GM11168 (cell line): Measurements from ENCODE around the gene GALNT7.
"Not testable (repeated sequence)": the region's sequence is repeated elsewhere in the genome, so short reads cannot be mapped to it uniquely, and the experiment has no call there.

Experiments
- in situ Hi-C: fragments of 300-500 bp; cut with MboI; formaldehyde crosslinking; loops from one replicate; pipeline ENCODE4 v1.12.0; 2022; ENCODE audit warnings: low sequenced_read_pairs; ENCODE audit not compliant: unreplicated experiment

Gene GALNT7, protein sequence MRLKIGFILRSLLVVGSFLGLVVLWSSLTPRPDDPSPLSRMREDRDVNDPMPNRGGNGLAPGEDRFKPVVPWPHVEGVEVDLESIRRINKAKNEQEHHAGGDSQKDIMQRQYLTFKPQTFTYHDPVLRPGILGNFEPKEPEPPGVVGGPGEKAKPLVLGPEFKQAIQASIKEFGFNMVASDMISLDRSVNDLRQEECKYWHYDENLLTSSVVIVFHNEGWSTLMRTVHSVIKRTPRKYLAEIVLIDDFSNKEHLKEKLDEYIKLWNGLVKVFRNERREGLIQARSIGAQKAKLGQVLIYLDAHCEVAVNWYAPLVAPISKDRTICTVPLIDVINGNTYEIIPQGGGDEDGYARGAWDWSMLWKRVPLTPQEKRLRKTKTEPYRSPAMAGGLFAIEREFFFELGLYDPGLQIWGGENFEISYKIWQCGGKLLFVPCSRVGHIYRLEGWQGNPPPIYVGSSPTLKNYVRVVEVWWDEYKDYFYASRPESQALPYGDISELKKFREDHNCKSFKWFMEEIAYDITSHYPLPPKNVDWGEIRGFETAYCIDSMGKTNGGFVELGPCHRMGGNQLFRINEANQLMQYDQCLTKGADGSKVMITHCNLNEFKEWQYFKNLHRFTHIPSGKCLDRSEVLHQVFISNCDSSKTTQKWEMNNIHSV

DNA sequence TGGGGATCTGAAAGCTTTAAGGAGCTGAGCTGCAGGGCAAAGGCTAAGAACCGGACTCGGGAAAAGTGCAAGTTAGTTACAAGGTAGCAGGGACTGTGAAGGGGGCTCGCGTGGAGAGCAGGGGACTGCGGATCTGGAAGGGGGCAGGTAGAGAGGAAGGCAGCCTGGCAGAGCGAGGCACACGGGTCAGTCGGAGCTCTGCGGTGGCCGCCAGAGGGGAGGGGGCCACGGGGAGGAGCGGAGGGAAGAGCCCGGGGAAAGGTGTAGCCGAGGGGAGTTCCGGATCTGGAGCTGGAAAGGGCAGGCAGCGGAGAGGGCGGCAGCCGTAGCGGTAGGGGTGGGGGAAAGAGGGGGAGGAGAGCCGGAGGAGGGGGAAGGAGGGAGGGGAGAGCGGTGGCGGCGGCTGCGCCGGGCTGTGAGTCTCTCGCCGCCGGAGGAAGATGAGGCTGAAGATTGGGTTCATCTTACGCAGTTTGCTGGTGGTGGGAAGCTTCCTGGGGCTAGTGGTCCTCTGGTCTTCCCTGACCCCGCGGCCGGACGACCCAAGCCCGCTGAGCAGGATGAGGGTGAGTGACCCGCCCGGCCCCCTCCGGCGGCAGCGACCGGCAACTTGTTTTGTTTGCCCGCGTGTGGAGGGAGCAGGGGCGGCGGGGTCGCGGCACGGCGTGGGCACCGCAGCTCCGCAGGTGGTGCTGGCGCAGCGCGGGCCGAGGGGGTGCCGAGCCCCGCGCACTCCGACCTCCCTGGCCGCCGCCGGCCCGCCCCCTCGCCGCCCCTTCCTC is at the start of gene GALNT7:
Gene GALNT7, plus strand, starts transcription at position 416 of the 782 bp plus-strand sequence. Its CDS starts 25 bp downstream, at position 441.
- in situ Hi-C loops, result no loop called here

DNA sequence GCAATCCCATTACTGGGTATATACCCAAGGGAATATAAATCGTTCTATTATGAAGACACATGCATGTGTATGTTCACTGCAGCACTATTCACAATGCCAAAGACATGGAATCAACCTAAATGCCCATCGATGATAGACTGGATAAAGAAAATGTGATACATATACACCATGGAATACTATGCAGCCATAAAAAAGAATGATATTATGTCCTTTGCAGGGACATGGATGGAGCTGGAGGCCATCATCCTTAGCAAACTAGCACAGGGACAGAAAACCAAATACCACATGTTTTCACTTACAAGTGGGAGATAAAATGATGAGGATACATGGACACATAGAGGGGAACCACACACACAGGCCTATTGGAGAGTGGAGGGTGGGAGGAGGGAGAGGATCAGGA is 49.8 kb upstream of the GALNT7 start:
- in situ Hi-C loops, result not testable (repeated sequence)

DNA sequence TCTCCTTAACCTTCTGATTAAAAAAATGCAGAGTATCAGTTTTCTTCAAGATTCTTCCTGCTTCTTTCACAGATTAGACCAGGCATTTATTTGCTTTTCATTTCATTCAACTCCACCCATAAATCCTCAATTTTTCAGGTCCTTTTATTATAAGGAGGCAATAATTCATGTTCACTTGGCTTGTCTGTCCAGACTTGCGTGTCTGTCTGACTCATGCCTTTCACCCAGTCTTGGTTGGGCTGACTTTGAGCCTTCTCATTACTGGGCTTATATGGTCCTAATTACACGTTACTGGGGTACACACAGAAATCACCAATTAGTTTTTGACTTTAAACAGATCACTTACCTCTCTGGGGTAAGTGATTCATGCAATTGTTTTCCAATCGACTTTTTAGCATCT is 48.8 kb upstream of the GALNT7 start:
- in situ Hi-C loops, result no loop called here

DNA sequence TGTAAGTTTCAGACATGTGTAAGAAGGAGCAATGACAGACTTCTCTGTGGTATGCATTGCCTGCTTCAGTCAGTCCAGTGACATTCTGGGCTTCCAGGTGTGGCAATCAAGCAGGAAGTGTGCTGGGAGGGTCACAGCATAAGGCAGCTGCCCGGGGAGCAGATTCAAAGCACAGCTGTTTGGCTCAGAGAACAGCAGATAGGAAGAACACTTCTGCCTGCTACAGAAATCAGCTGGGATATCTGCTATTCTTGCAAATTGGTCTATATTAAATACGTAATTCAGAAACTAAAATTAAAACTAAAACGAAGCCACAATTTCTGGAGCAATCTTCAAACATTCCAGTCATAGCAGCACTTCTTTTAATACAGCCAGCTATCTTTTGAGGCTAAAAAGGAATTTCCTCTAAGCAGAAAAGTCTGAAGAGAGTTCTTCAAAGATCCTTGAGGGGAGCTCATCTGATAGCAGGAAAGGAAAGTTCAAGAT is 47.5 kb upstream of the GALNT7 start:
- in situ Hi-C loops, result no loop called here

DNA sequence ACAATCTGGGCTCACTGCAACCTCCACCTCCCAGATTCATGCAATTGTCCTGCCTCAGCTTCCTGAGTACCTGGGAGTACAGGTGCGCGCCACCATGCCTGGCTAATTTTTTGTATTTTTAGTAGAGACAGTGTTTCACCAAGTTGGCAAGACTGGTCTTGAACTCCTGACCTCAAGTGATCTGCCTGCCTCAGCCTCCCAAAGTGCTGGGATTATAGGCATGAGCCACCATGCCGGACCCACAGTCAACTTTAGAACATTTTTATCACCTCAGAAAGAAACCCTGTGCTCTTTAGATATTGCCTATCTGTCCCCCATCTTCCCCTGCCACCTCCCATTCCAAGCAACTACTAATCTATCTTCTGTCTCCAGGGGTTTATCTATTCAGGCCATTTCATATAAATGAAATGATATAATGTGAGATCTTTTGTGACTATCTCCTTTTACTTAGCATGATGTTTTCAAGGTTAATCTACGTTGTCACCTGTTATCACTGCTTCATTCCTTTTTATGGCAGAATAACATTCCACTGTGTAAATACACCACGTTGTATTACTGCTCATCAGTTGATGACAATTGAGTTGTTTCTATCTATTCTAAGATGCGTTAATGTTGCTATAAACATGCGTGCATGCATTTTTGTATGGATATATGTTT is 44.3 kb upstream of the GALNT7 start:
- in situ Hi-C loops, result no loop called here

DNA sequence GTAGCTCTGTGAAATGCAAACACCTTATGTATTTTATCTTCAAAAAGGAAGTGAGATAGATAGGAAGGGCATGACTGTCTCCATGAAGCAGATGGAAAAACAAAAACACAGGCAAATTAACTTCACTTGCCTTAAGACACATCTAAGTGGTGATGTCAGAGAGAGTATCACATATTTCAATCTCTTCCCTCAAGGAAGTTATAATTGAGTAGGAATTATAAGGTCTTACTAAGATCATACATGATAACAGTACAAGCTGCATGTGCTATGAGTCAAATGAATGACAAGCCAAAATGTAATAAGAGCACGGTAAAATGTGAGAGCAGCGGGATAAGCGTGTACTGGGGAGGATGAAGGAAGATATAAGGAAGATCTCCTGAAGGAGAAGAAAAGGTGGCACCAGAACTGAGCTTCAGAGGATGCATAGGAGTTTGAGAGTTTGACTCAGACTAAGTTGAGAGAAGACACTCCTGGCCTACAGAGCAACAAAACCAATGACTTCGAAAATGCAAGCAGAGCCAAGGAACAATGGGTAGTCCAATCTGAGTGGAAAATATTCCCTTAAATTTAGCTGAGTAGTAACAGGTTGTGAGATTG is 43.3 kb upstream of the GALNT7 start:
- in situ Hi-C loops, result no loop called here

DNA sequence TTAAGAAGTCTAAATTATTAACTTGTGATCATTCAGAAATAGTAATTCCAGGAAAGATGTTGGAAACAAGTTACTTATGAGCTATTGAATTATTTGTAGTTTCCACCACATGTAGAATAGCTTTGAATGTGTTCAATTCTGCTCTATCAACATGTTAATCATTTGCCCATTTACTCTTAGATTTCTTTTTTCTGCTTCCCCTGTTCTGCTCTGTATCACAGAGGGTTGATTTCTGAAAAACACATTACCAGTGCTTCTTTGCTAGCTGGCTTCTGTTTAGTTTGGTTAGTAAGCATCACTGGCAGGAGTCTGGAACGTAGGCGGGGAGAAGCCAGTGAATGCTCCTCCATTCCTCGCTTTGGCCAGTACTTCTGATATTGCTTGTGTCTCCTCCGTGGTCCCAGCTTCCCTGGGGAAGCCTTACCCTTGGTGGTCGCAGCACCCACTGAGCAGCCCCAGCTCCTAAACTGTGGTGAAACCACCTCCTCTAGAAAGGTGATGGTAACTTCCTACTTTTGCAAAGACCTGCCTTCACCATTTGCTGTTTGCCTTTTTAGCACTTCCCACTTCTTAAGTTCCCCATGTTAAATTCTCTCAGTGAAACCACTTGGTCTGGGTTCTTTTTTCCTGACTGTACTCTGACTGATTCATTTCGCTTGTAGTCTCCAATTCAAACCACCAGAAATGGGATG is 40.3 kb upstream of the GALNT7 start:
- in situ Hi-C loops, result no loop called here

DNA sequence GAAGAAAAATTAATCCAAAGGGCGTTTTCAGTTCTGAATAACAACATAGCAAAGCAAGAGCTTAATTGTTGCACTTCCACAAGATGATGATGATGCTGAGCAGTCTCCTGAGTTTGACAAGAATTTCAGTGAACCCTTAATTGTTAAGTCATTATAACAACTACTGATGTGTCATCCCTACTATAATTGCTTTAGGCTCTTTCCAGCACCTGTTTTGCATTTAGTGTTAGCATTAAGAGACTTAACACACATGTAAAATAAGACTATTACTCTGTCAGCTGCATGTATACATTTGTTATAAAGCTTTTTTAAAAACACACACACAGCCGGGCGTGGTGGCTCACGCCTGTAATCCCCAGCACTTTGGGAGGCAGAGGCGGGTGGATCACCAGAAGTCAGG is 37.9 kb upstream of the GALNT7 start:
- in situ Hi-C loops, result no loop called here

DNA sequence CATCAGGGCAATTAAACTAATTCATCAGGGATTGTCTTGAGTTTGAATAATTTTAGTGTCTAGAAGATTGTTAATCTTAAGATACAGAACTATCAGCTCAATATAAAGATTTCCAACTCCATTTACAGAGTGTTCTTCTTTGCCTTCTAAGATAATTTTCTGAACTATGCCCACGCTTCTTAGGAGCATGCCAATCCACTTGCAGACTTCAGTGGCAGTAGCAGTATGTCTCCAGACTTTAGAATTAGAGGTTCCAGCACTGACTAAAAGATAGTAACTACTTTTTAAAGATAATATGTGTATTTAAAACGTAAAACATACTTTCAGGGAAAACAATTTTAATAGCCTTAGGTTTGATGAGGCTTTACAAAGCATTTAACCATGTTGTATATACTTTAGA is 34.2 kb upstream of the GALNT7 start:
- in situ Hi-C loops, result no loop called here

DNA sequence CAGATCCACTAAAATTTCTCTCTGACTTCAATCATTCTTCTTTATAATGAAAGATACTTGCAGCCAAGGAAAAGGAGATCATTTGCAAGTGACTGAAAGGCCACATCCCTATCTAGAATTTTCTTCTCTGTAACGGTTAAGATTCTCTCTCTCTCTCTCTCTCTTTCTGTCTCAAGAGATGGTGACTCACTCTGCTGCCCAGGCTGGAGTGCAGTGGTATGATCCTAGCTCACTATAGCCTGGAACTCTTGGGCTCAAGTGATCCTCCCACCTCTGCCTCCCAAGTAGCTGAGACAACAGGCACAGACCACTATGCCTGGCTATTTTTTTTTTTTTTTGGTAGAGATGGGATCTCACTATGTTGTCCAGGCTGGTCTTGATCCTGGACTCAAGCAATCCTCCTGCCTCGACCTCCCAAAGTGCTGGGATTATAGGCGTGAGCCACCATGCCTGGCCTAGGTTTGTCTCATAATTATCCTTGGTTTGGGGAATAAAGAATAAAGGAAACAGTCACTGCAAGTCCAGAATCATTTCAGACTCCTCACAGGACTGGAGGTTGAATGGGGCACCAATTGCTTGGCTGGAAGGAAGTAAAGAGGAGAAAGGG is 33.3 kb upstream of the GALNT7 start:
- in situ Hi-C loops, result no loop called here

DNA sequence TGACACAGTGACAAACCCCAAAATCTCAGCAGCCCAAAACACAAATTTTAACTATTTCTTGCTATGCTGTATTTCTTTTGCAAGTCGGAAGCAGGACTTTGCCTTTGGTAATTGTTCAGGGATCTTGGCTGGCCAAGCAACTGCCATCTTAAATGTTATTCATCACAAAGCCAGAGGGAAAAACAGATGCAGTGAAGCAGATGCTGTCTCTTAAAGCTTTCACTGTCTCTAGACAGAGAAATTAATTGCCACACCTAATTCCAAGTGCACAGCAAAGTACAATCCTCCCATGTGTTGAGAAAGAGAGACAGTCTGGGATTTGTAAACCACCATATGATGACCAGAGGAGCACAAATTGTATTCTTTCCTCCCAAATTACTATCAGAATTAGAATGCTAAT is 30.0 kb upstream of the GALNT7 start:
- in situ Hi-C loops, result no loop called here

DNA sequence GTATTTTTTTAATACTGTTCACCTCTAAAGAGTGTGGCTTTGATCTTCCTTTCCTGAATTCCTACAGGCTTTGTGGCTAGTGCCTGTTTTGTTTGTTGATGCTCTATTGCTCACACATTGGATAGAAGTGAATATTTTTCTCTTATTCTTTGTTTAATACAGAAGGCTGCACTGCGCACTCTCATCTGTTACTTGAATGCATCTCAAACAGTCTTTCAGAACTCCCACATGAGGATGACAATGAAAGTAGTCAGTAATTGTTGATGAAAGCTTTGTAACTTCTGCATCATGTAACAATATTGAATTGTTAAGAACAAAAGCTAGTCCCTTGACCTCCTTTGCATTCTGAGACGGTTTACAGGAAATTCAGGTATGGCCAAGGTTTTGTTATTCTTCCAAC is 29.1 kb upstream of the GALNT7 start:
- in situ Hi-C loops, result no loop called here

DNA sequence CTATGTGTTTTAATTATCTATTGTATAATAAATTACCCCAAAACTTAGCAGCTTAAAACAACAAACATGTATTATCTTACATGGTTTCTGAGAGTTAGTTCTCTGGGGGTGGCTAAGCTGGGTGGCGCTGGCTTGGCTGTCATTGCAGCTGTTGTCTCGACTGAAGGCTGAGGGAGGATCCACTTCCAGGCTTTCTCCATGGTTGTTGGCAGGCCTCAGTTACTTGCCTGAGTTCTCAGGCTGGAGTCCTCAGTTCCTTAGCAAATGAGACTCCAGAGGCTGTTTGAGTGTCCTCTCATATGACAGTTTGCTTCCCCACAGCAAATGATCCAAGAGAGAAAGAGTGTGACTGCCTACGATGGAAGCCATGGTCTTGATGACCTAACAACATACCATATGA is 23.5 kb upstream of the GALNT7 start:
- in situ Hi-C loops, result no loop called here

DNA sequence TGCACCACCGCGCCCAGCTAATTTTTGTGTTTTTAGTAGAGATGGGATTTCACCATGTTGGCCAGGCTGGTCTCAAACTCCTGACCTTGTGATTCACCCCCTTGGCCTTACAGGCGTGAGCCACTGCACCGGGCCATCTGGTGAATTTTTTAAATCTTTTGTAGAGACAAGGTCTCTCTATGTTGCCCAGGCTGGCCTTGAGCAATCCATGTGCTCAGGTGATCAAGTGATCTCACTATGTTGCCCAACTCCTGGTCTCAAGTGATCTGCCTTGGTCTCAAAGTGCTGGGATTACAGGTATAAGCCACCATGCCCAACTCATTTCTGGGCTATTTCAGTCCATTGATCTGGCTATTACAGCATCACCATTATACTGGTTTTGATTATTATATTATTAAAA is 22.2 kb upstream of the GALNT7 start:
- in situ Hi-C loops, result no loop called here

DNA sequence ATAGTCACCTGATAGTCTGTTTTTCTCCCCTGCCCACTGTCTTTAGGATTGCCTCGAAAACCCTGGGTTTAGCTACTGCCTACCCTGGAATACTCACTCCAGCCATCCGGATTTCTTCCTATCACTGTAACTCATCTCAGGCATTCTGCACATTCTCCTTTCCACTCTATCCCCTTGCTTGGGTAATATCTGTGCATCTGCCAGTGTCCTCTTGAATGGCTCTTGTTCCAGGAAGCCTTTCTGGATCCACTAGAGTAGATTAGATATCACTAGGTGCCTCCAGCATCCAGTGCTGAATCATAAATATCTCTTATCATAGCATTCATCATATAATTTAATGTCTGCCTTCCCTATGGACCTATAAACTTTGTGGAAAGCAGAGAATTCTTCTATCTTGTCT is 17.1 kb upstream of the GALNT7 start:
- in situ Hi-C loops, result no loop called here

DNA sequence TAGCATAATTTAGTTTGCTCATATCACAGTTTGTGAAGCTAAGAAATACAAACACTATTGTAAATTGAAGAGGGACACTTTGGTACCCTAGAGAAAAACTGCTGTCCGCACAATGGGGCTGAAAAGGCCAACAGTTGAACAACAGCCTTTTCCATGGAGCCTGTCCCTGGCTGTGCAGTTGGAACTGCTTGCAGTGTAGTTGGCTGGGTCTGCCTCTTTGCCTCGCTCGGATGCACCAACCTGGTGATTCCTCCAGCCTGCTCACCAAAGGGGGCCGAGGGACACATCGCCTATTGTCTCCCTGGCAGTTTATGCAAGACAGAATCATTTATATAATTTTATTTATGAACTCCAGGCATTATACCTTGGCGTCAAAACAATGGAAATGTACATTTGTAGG is 16.5 kb upstream of the GALNT7 start:
- in situ Hi-C loops, result no loop called here

DNA sequence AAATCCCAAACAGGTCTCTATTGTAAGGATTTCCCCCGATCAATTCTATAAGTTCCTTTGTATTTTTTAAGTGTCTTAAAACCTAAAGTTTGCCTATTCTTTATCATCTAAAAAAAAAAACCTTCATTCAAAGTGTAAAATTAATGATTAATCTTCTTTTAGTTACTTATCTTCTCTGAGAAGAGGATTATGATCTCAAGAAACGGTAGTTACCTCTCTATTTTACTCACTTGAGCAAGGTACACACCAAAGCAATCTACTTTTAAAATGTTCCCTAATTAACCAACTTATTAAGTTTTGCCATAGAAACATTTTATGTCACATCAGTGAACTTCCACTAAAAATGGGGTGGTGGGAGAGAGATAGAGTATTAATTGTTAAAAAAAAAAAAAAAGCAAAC is 15.2 kb upstream of the GALNT7 start:
- in situ Hi-C loops, result no loop called here

DNA sequence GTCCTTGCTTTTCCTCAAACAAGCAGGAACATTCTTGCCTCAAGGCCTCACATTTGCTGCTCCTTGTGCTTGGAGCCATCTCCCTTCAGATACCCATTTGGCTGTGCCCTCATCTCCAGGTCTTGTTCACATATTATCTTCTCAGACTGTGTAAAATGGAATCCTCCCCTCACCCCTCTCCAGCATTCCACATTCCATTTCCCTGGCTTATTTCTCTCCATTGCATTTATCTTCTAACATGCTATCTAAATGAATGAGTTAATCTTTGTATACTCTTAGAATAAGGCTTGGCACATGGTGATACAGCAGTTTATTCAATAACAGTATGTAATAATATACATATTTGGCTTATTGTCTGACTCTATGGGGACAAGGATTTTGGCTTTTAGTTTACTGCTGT is 8.8 kb upstream of the GALNT7 start:
- in situ Hi-C loops, result no loop called here

DNA sequence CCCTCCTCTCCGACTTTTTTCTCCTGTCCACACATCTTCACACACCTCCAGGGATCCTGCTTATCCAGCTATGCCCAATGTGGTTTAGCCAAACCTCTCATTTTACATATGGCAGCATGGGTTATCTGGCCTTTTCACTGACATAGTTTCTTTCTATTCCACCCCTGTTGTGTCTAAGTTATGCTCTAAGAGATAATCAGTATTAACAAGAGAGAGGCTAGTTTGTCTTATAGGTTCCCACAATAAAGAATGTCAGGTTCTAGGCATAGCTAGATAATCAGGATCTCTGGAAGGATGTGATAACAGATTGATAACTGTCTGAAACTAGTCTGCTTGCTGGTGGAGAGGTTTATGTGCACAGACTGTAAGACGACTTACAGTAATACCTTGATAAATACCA is 7.7 kb upstream of the GALNT7 start:
- in situ Hi-C loops, result no loop called here
